ENCODE results near the gene CHD1L.
"Not testable (repeated sequence)": the region's sequence is repeated elsewhere in the genome, so short reads cannot be mapped to it uniquely, and the experiment has no call there.

CHD1L gene

GRCh38 chr1:147233903-147234302 lies 8.6 kb upstream of the CHD1L start:
- DNase-seq (ENCODE audit: low spot score) = not testable (repeated sequence)

- DNase-seq (ENCODE audit: low spot score) = no peak
These were observed 6.7 kb upstream of the CHD1L start for GRCh38 chr1:147235822-147236221.

- DNase-seq (ENCODE audit: low spot score) = no peak
These were observed 6.0 kb upstream of the CHD1L start for GRCh38 chr1:147236448-147236847.

- DNase-seq (ENCODE audit: low spot score) = no peak
These were observed 5.3 kb upstream of the CHD1L start for GRCh38 chr1:147236959-147237791.

- DNase-seq (ENCODE audit: low spot score) = no peak
These were observed 4.2 kb upstream of the CHD1L start for GRCh38 chr1:147238053-147238902.

- no peak for DNase-seq (ENCODE audit: low spot score)
These were observed 3.3 kb upstream of the CHD1L start for GRCh38 chr1:147238925-147239820.

GRCh38 chr1:147240131-147240721 lies 2.3 kb upstream of the CHD1L start:
- DNase-seq (ENCODE audit: low spot score) = not testable (repeated sequence)

GRCh38 chr1:147241934-147242448 lies 493 bp upstream of the CHD1L start:
- no peak for DNase-seq (ENCODE audit: low spot score)

- DNase-seq (ENCODE audit: low spot score) = no peak
These were observed 773 bp downstream of the CHD1L start for GRCh38 chr1:147243228-147243685.

GRCh38 chr1:147243841-147244240 lies 1.4 kb downstream of the CHD1L start:
- no peak for DNase-seq (ENCODE audit: low spot score)

GRCh38 chr1:147245129-147245528 lies 2.6 kb downstream of the CHD1L start:
- DNase-seq (ENCODE audit: low spot score) = no peak

- no peak for DNase-seq (ENCODE audit: low spot score)
These were observed 3.1 kb downstream of the CHD1L start for GRCh38 chr1:147245586-147246021.

GRCh38 chr1:147246044-147246690 lies 3.7 kb downstream of the CHD1L start:
- DNase-seq (ENCODE audit: low spot score) = no peak

GRCh38 chr1:147246910-147247655 lies 4.6 kb downstream of the CHD1L start:
- DNase-seq (ENCODE audit: low spot score) = no peak

GRCh38 chr1:147247656-147248238 lies 5.3 kb downstream of the CHD1L start:
- DNase-seq (ENCODE audit: low spot score) = no peak

GRCh38 chr1:147252540-147252939 lies 10.1 kb downstream of the CHD1L start:
- no peak for DNase-seq (ENCODE audit: low spot score)

GRCh38 chr1:147260956-147261355 lies 18.5 kb downstream of the CHD1L start:
- DNase-seq (ENCODE audit: low spot score) = no peak

GRCh38 chr1:147264158-147264768 lies 21.8 kb downstream of the CHD1L start:
- no peak for DNase-seq (ENCODE audit: low spot score)

- DNase-seq (ENCODE audit: low spot score) = peak; percentile 58
These were observed 23.9 kb downstream of the CHD1L start for GRCh38 chr1:147266381-147266780.
